ENCODE measurements around the gene MITD1.
"Not testable (repeated sequence)": the region's sequence is repeated elsewhere in the genome, so short reads cannot be mapped to it uniquely, and the experiment has no call there.

Gene MITD1

GRCh38 chr2:99154643-99155536, 26.0 kb downstream of the MITD1 start, which contains the start of the genes LIPT1 and TSGA10:
TSS of gene LIPT1 (plus strand) at chr2:99154967. CDS start at chr2:99161958, 6,991 bp downstream.
TSS of gene TSGA10 (minus strand) at chr2:99154942. CDS start at chr2:99109439, 45,503 bp downstream.
- peak; percentile 93 for DNase-seq (ENCODE audit: low read depth)

GRCh38 chr2:99153921-99154604, 26.8 kb downstream of the MITD1 start:
- no peak for DNase-seq (ENCODE audit: low read depth)

GRCh38 chr2:99152199-99152895, 28.5 kb downstream of the MITD1 start:
- DNase-seq (ENCODE audit: low read depth) = no peak

GRCh38 chr2:99150706-99151105, 30.2 kb downstream of the MITD1 start:
- DNase-seq (ENCODE audit: low read depth) = no peak

- peak; percentile 98 for DNase-seq (ENCODE audit: low read depth)
Observed at GRCh38 chr2:99141110-99142108, 39.4 kb downstream of the MITD1 start, which contains the start of gene C2orf15. TSS of gene C2orf15 (plus strand) at chr2:99141707. CDS start at chr2:99150559, 8,852 bp downstream.

- no peak for DNase-seq (ENCODE audit: low read depth)
Observed at GRCh38 chr2:99140860-99141109, 40.1 kb downstream of the MITD1 start.

GRCh38 chr2:99140056-99140859, 40.6 kb downstream of the MITD1 start:
- no peak for DNase-seq (ENCODE audit: low read depth)

- DNase-seq (ENCODE audit: low read depth) = no peak
Observed at GRCh38 chr2:99139003-99139402, 41.9 kb downstream of the MITD1 start.

- DNase-seq (ENCODE audit: low read depth) = not testable (repeated sequence)
Observed at GRCh38 chr2:99135044-99135556, 45.8 kb downstream of the MITD1 start.

GRCh38 chr2:99127981-99128380, 52.9 kb downstream of the MITD1 start:
- no peak for DNase-seq (ENCODE audit: low read depth)
